Uterus (tissue), 2 donors: ENCODE results near the gene CCSER2.

Experiments
- CTCF ChIP-seq, 4 experiments: fragments of 200-600 bp in 2 of 4; fragments of 450-650 bp in 2 of 4; sonication (generic) in 2 of 4; IDR thresholded peaks; one replicate each; pipeline ENCODE4 v1.5.1; 2016 to 2019; ENCODE audit warnings: antibody characterized with exemption in 4 of 4, mild to moderate bottlenecking in 2 of 4, moderate library complexity in 1 of 4
- POLR2A ChIP-seq, 2 donors: fragments of 450-650 bp; IDR thresholded peaks; one replicate each; pipeline ENCODE4 v1.6.1; 2016; ENCODE audit warnings: antibody characterized with exemption in 2 of 2, mild to moderate bottlenecking in 1 of 2, moderate library complexity in 1 of 2

- no peak for TF ChIP-seq CTCF (IDR thresholded peaks at IDR 0.05)
- TF ChIP-seq POLR2A (IDR thresholded peaks at IDR 0.05): no peak
These were observed 203.0 kb downstream of the CCSER2 start for GRCh38 chr10:84531396-84531795.
